ENCODE results near the gene ERN1. TPM values are rescaled to one million over a fixed set of nuclear protein-coding genes. Genes with fewer than 3 reads are reported as not detected.

ERN1 gene
- total RNA-seq: 4.3 and 7.8 TPM in 2 replicates

GRCh38 chr17:64129765-64130558 lies at the start of gene ERN1:
Gene ERN1, minus strand, starts transcription at chr17:64130144. Its CDS starts 115 bp downstream, at chr17:64130029.

GRCh38 chr17:64020056-64020766 lies 109.7 kb downstream of the ERN1 start, which contains the start of gene ICAM2:
Gene ICAM2, minus strand, starts transcription at chr17:64020633. Its CDS starts 13,942 bp downstream, at chr17:64006691.

GRCh38 chr17:63998050-63998720 lies 131.8 kb downstream of the ERN1 start, which contains the start of gene PRR29:
Gene PRR29, plus strand, starts transcription at chr17:63998351. Its CDS starts 14 bp downstream, at chr17:63998365.

Other genes with a start within 250 kb of the ERN1 start
- not detected in 2 replicates for gene GH2, start 248.2 kb downstream of the ERN1 start, total RNA-seq
- not detected in 2 replicates for gene CSH1, start 233.6 kb downstream of the ERN1 start, total RNA-seq
- gene CSHL1, start 218.9 kb downstream of the ERN1 start, total RNA-seq: 0.16 TPM in 1 of 2 replicates, not detected in the other
- not detected in 2 replicates for gene GH1, start 211.3 kb downstream of the ERN1 start, total RNA-seq
- 0.09 and 0.16 TPM in 2 replicates for gene CD79B, start 197.8 kb downstream of the ERN1 start, total RNA-seq
- 0.09 and 0.16 TPM in 2 replicates for gene SCN4A, start 157.2 kb downstream of the ERN1 start, total RNA-seq
- 0.47 and 0.52 TPM in 2 replicates for gene PRR29, start 131.8 kb downstream of the ERN1 start, total RNA-seq
- gene ICAM2, start 109.5 kb downstream of the ERN1 start, total RNA-seq: 0.26 and 0.32 TPM in 2 replicates
- gene TEX2, start 133.1 kb upstream of the ERN1 start, total RNA-seq: 11.8 and 20.6 TPM in 2 replicates

Measured in bronchial smooth muscle cell (primary cell).